GM12878 (cell line): ENCODE results near the gene PLG.

Experiments used
- ESRRA ChIP-seq: IDR thresholded peaks from 2 replicates; pipeline ENCODE4 v1.6.1; 2012; ENCODE audit warnings: mild to moderate bottlenecking, low read length, improper control_type of control experiment
- PBX3 ChIP-seq: IDR thresholded peaks from 2 replicates; pipeline ENCODE4 v1.6.1; 2011; ENCODE audit warnings: mild to moderate bottlenecking, low read depth, low read length, moderate library complexity; ENCODE audit not compliant: insufficient replicate concordance
- TCF7 ChIP-seq: IDR thresholded peaks from 2 replicates; pipeline ENCODE4 v1.6.1; 2014; ENCODE audit warnings: antibody characterized with exemption, borderline replicate concordance
- ZNF274 ChIP-seq: IDR thresholded peaks from one replicate; pipeline ENCODE4 v1.8.0; 2011; ENCODE audit not compliant: insufficient read length, insufficient read depth

GRCh38 chr6:160764847-160765246 lies 62.8 kb downstream of the PLG start:
- TF ChIP-seq ZNF274 (no peak), ESRRA (no peak), PBX3 (no peak), TCF7 (no peak)
